Raji (cell line): ENCODE results near the gene FCRL5.

Experiments used
- POLR2A ChIP-seq: IDR thresholded peaks from 2 replicates; pipeline ENCODE4 v1.6.1; 2011; ENCODE audit warnings: low read depth, low read length, control low read depth; ENCODE audit not compliant: insufficient read depth

The FCRL5 gene

GRCh38 chr1:157478030-157478429 lies 74.3 kb downstream of the FCRL5 start:
- TF ChIP-seq POLR2A: no peak

- TF ChIP-seq POLR2A: no peak
Measured at GRCh38 chr1:157477419-157477818, 74.9 kb downstream of the FCRL5 start.

- TF ChIP-seq POLR2A: no peak
Measured at GRCh38 chr1:157472959-157473358, 79.4 kb downstream of the FCRL5 start.

DNA sequence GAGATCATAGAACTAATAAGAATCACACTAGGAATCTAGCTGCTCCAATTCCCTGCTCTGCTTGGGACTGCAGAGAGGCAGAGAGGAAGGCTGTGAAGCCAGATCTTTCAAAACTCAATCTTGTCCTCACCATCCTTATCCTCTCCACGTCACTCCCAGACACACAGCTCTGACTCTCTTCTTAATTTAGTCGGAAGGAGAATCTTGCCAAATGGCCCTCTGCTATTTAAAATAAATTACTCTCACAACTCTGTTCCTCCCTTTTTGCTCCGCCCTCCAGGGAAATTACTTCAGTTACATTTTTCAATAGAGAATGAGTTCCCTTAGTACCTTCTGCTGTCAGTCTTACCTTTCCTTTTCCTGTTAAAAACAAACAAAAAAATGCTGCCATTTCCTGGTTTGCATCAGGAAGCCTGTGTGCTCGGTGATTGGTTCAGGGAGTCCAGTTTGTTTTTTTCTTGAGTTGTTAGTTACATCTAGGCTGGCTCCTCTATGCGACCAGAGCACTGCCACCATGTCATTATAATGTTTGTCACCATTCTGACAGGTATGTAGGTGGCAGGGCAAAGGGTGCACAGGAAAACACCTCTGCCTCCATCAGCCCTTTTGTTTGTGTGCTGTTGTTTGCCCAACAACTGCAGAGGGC lies 80.1 kb downstream of the FCRL5 start:
- TF ChIP-seq POLR2A: no peak

DNA sequence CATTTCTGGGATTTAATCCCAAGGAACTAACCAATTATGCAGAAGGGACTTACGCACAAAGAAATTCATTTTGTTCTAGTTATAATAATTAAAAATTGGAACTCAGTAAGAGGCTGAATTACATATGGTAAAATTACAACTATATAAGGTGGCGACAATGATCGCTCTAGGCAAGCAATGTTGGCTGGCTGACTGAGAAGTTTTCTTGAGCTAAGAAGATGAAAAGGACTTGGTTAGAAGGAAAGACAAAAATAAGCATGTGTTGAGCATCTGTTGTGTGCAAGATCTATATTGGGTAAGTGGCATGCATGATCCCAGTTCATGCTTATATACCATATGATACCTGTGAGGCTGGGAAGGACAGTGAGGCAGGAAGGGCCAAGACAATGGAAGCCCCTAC lies 80.8 kb downstream of the FCRL5 start:
- TF ChIP-seq POLR2A: no peak

- TF ChIP-seq POLR2A: no peak
Measured at GRCh38 chr1:157469752-157470675, 82.3 kb downstream of the FCRL5 start.

- TF ChIP-seq POLR2A: no peak
Measured at GRCh38 chr1:157469300-157469699, 83.0 kb downstream of the FCRL5 start.

GRCh38 chr1:157466011-157466410 lies 86.3 kb downstream of the FCRL5 start:
- no peak for TF ChIP-seq POLR2A
